Measurements from ENCODE around the gene SLC35A3.

SLC35A3 gene

DNA sequence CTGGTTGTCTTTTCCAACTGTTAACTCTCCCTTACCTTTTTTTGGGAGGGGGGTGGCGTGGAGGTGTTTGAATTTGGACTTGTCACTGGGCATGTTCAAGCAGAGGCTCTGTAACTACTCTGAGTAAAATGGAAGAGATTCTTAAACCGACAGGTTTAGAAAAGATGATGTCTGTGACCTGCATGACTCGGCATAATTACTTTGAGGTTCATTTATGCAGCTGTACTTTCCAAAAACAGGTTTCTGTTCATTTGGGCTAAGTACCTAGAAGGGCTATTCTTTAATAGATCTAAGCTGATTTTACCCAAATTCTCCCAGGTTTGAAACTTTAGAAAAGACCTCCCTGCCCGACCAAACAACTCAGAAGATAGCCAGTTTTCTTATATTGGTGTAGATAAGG, 80.3 kb downstream of the SLC35A3 start:
- H3K4me2 ChIP-seq (ENCODE audit: low read depth, low read length, poor library complexity, severe bottlenecking) = peak overlapping the region; percentile 35
- no peaks in the 10 kb centered on the region for H3K27me3 ChIP-seq (ENCODE audit: insufficient read depth, low read length, poor library complexity, severe bottlenecking)
- no peak overlapping the region for H3K4me3 ChIP-seq (ENCODE audit: low read length, poor library complexity, severe bottlenecking)
- no peaks in the 10 kb centered on the region for H3F3A ChIP-seq (ENCODE audit: low read depth)
- H3K9me2 ChIP-seq (replicated peaks; ENCODE audit: low read depth, low read length) = no peaks in the 10 kb centered on the region
- H3K36me3 ChIP-seq (ENCODE audit: insufficient read depth, low read length) = peaks cover 28% of the 10 kb centered on the region; the same call in 1 of the 2 replicates
- TF ChIP-seq, protein P1, sequence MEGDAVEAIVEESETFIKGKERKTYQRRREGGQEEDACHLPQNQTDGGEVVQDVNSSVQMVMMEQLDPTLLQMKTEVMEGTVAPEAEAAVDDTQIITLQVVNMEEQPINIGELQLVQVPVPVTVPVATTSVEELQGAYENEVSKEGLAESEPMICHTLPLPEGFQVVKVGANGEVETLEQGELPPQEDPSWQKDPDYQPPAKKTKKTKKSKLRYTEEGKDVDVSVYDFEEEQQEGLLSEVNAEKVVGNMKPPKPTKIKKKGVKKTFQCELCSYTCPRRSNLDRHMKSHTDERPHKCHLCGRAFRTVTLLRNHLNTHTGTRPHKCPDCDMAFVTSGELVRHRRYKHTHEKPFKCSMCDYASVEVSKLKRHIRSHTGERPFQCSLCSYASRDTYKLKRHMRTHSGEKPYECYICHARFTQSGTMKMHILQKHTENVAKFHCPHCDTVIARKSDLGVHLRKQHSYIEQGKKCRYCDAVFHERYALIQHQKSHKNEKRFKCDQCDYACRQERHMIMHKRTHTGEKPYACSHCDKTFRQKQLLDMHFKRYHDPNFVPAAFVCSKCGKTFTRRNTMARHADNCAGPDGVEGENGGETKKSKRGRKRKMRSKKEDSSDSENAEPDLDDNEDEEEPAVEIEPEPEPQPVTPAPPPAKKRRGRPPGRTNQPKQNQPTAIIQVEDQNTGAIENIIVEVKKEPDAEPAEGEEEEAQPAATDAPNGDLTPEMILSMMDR (conservative IDR thresholded peaks at IDR 0.05; ENCODE audit: low read length) = no peak
- TF ChIP-seq EZH2phosphoT487 (IDR thresholded peaks at IDR 0.05; ENCODE audit: borderline replicate concordance) = no peak
- peaks cover 98% of the 10 kb centered on the region for H3K79me2 ChIP-seq (ENCODE audit: insufficient read depth, low read length)
- H3K9me3 ChIP-seq (ENCODE audit: insufficient read depth, low read depth, low read length) = no peaks in the 10 kb centered on the region
- H2AFZ ChIP-seq (ENCODE audit: low read length) = no peak overlapping the region
- H3K9ac ChIP-seq (ENCODE audit: low read depth, low read length, poor library complexity, severe bottlenecking) = peak overlapping the region; percentile 17
- peaks cover 79% of the 10 kb centered on the region for H4K20me1 ChIP-seq (ENCODE audit: insufficient read depth, low read length, poor library complexity, severe bottlenecking)
- peaks cover 31% of the 10 kb centered on the region for H3K4me1 ChIP-seq (ENCODE audit: insufficient read depth, low read length, poor library complexity, severe bottlenecking)

DNA sequence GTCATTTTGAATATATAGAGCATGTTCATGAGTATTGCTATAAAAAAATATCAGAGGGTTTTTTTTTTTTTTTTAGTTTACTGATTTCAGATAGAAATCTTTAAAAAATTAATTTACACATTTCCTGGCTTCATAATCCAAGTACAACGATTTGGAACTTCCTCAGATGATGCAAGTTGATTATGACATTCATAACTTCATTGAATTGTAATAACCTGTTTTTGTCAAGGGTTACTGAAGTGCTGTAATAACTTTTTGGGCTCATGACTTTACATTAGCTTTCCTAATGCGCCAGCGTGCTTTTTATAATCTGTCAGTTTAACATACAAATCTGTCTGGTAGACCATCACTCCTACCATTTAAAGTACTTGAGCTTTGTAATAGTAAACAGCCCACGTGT, 81.6 kb downstream of the SLC35A3 start:
- Histone ChIP-seq H3K4me1 (ENCODE audit: insufficient read depth, low read length, poor library complexity, severe bottlenecking) (peaks cover 25% of the 10 kb centered on the region), H3K9me2 (replicated peaks; ENCODE audit: low read depth, low read length) (no peaks in the 10 kb centered on the region), H3F3A (ENCODE audit: low read depth) (no peaks in the 10 kb centered on the region), H3K4me3 (ENCODE audit: low read length, poor library complexity, severe bottlenecking) (no peak overlapping the region), H3K27me3 (ENCODE audit: insufficient read depth, low read length, poor library complexity, severe bottlenecking) (no peaks in the 10 kb centered on the region), H3K36me3 (ENCODE audit: insufficient read depth, low read length) (peaks cover 36% of the 10 kb centered on the region; the same call in 1 of the 2 replicates), H2AFZ (ENCODE audit: low read length) (no peak overlapping the region), H3K9ac (ENCODE audit: low read depth, low read length, poor library complexity, severe bottlenecking) (no peak overlapping the region), H3K4me2 (ENCODE audit: low read depth, low read length, poor library complexity, severe bottlenecking) (no peak overlapping the region), H3K79me2 (ENCODE audit: insufficient read depth, low read length) (peaks cover 97% of the 10 kb centered on the region), H4K20me1 (ENCODE audit: insufficient read depth, low read length, poor library complexity, severe bottlenecking) (peaks cover 71% of the 10 kb centered on the region), H3K9me3 (ENCODE audit: insufficient read depth, low read depth, low read length) (no peaks in the 10 kb centered on the region)
- no peak for TF ChIP-seq EZH2phosphoT487 (IDR thresholded peaks at IDR 0.05; ENCODE audit: borderline replicate concordance)
- TF ChIP-seq, protein P1 (conservative IDR thresholded peaks at IDR 0.05; ENCODE audit: low read length) = no peak

DNA sequence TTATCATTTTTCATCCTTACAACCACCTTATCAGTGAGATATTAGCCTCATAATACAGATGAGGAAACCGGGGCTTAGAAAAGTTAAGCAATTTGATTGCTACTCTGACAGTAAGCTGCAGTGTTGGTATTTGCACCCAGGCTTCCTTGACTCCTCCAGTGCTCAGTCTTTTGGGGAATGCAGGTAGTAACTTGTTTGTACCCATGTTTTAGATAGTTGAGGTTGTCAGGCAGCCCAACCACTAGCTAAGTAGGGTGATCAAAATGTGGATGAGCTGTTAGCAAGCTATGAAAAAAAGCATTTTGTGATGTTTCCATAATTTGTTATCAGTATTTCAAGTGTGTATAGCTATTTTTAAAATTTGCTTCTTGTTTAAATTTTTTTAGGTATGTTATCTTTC, 82.1 kb downstream of the SLC35A3 start:
- TF ChIP-seq, protein P1 (conservative IDR thresholded peaks at IDR 0.05; ENCODE audit: low read length) = no peak
- no peak for TF ChIP-seq EZH2phosphoT487 (IDR thresholded peaks at IDR 0.05; ENCODE audit: borderline replicate concordance)
- Histone ChIP-seq H3F3A (ENCODE audit: low read depth) (no peaks in the 10 kb centered on the region), H3K36me3 (ENCODE audit: insufficient read depth, low read length) (peaks cover 41% of the 10 kb centered on the region; the same call in 1 of the 2 replicates)

More for the DNA sequence above, 82.1 kb downstream of the SLC35A3 start:
- no peaks in the 10 kb centered on the region for H3K9me3 ChIP-seq (ENCODE audit: insufficient read depth, low read depth, low read length)
- H3K4me1 ChIP-seq (ENCODE audit: insufficient read depth, low read length, poor library complexity, severe bottlenecking) = peaks cover 20% of the 10 kb centered on the region
- H3K9ac ChIP-seq (ENCODE audit: low read depth, low read length, poor library complexity, severe bottlenecking) = no peak overlapping the region
- peaks cover 71% of the 10 kb centered on the region for H4K20me1 ChIP-seq (ENCODE audit: insufficient read depth, low read length, poor library complexity, severe bottlenecking)
- no peak overlapping the region for H3K4me2 ChIP-seq (ENCODE audit: low read depth, low read length, poor library complexity, severe bottlenecking)
- no peak overlapping the region for H3K4me3 ChIP-seq (ENCODE audit: low read length, poor library complexity, severe bottlenecking)
- no peaks in the 10 kb centered on the region for H3K9me2 ChIP-seq (replicated peaks; ENCODE audit: low read depth, low read length)
- no peak overlapping the region for H2AFZ ChIP-seq (ENCODE audit: low read length)
- peaks cover 97% of the 10 kb centered on the region for H3K79me2 ChIP-seq (ENCODE audit: insufficient read depth, low read length)
- H3K27me3 ChIP-seq (ENCODE audit: insufficient read depth, low read length, poor library complexity, severe bottlenecking) = no peaks in the 10 kb centered on the region
